Activated naive CD4-positive, alpha-beta T cell treated with anti-CD3 and anti-CD28 coated beads, Interleukin-2, amount 50 U/mL, for 72 hours (primary cell): ENCODE results near the gene SRGAP2B. TPM values are rescaled to one million over a fixed set of nuclear protein-coding genes. Genes with fewer than 3 reads are reported as not detected.
"Not testable (repeated sequence)": the region's sequence is repeated elsewhere in the genome, so short reads cannot be mapped to it uniquely, and the experiment has no call there.

Experiments
- ATAC-seq, 2 donors: fragments of 150-1000 bp; cut with Tn5 transposase; 2 replicates each; pipeline ENCODE4 v1.10.0; 2021; ENCODE audit warnings: mild to moderate bottlenecking in 2 of 2, moderate library complexity in 2 of 2
- DNase-seq, 2 donors: peaks; one replicate each; pipeline ENCODE4 v3.0.0; 2021 to 2022; ENCODE audit warnings: low spot score in 2 of 2
- H3K27ac Mint-ChIP-seq, 2 donors: one replicate each; pipeline ENCODE4 v1.8.0; 2022; ENCODE audit warnings: mild to moderate bottlenecking in 2 of 2, mixed read lengths in 2 of 2
- H3K36me3 Mint-ChIP-seq, 2 donors: one replicate each; pipeline ENCODE4 v1.8.0; 2022; ENCODE audit warnings: mixed read lengths in 2 of 2
- H3K9me3 Mint-ChIP-seq, 2 donors: one replicate each; pipeline ENCODE4 v1.8.0; 2022; ENCODE audit warnings: mixed read lengths in 2 of 2
- total RNA-seq, 2 donors: library from RNA; stranded (reverse); gene quantifications; one replicate each; pipeline ENCODE4 v1.2.3, GENCODE V29; 2022

Gene SRGAP2B
- total RNA-seq, 2 donors from 2014 or later, result 24.4 to 50.1 TPM

DNA sequence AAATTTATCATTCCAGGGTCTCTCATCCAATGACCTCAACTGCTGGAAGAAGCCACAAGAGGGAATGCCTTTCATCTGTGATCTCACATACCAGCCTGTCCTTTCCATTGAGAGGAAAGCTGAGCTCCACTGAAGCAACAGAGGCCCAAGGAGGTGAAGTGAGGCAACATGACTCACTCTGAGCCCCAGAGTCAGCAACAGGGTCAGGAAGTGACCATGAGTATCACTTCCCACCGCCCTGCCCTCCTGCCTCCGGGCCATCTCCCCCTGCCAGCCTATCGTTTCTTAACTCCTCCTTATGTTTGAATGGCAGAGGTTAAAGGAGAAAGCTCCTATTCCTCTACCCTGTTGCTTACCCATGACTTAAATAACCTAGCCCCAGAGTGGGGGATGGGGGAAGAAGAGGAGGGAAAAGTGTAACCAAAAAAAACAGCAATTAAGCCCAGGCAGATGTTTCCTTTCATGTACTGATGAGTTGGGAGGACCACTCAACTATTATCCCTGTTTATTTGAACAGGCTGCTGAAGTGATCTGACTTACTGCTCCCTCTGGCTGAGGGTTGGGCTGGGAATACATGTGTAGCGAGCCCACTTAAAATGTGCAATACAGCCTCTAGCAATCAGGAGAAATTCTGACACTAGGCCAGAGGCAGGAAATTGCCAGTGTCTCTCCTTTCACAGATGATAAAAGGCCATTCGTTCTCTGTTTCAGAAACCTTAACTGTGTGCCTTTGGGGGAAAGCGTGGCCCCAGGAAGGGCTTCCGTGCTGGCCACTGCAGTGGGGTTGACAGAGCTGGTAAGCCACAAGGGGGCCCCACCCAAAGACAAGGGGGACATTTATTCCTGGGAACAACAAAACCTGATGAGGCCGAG, 177.7 kb downstream of the SRGAP2B start:
- not testable (repeated sequence) for H3K9me3 Mint-ChIP-seq, H3K27ac Mint-ChIP-seq
- peak; percentile 61 to 89 for ATAC-seq

DNA sequence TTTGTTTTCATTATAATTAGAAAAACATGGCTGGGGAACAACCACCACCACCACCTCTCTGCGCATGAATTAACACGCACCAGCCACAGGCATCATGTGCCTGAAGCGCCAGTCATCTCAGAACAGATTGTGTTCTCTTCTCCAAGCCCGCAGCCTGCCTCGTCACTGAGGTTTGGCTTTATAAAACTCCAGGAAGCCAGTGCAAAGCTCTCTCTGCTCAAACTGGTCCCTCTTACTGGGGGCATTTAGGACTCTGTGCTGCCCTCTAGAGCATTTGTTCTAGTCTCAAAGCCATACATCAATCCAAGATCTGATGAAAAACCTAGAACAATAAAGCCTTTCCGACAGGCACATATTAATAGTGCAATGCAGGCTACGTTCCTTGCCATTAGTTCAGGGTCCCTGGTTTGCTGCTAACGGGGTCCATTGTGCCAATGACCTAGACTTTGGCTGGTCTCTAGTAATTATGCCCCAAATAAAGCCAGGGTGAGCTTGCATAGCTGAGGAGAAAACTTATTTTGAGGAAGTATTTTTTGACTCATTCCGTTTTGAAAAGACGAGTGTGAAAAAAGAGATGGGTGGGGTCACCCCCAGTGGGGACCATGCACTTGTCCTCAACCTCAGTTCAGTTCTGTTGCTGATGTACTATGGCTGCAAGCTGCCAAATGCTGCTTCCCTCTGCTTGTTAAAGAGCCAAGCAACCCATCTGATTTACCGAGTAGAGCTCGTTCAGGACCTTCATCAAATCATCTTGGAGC, 181.0 kb downstream of the SRGAP2B start:
- not testable (repeated sequence) for H3K9me3 Mint-ChIP-seq, H3K36me3 Mint-ChIP-seq, DNase-seq, H3K27ac Mint-ChIP-seq
- ATAC-seq, result peak; percentile 58 to 87

More for the DNA sequence above, 177.7 kb downstream of the SRGAP2B start:
- DNase-seq, H3K36me3 Mint-ChIP-seq: not testable (repeated sequence)

DNA sequence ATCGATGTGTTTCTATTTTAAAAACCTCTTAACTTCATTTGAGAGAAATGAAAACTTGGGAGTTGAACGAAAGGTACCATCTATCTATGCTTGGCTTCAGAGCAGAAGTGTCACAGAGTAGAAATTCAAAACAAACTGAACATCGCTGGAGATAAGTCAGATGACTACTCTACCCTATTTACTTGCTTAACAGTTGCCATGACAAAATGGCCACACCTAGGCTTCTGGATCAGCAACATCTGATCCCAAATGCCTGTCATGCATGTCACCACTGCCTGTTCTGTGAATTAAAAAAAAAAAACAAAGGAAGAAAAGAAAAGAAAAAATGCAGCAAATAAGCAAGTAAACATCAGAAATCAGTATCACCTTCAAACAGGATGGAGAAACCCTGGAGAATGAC, 181.7 kb downstream of the SRGAP2B start:
- H3K9me3 Mint-ChIP-seq, H3K27ac Mint-ChIP-seq, DNase-seq, H3K36me3 Mint-ChIP-seq, ATAC-seq: not testable (repeated sequence)

DNA sequence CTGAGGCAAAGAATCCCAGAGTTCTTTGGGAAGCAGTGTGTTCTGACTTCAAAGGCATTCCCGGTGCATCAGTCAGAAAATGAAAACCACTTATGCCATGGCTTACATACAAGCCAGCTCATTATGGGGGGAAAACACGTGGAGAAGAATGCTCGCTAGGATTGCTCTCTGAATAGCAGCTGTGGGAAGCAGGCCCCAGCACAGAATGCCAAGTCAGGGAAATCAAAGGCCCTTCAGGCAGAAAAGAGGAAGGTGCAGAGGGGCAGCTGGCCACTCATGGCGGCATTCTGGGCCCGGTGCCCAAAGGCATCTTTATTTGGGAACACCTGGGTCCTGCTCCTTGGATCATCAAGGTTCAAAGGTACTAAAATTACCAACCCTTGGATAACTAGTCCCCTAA, 184.4 kb downstream of the SRGAP2B start:
- DNase-seq, ATAC-seq, H3K36me3 Mint-ChIP-seq, H3K27ac Mint-ChIP-seq, H3K9me3 Mint-ChIP-seq: not testable (repeated sequence)

DNA sequence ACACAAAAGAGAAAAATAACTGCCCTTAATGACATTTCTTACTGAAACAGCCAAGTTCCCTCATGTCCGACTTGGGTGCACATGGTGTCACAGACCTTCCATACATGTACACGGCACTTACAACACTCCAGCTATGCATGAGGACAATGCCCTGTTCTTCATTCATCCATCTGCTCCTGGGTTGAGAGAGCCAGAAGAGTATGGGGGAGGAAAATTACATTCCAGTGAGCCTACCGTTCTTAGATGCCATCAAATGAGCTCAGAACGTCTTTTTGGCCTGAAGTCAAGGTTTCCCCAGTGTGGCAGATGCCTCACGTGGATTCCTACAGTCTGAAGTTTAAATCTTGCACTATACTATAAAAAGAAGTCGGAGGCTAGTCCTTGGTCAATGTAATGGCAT, 194.3 kb downstream of the SRGAP2B start:
- not testable (repeated sequence) for ATAC-seq, H3K9me3 Mint-ChIP-seq, H3K27ac Mint-ChIP-seq, DNase-seq, H3K36me3 Mint-ChIP-seq

GRCh38 chr1:144894454-144895201, 200.5 kb downstream of the SRGAP2B start:
- not testable (repeated sequence) for ATAC-seq, H3K9me3 Mint-ChIP-seq, DNase-seq, H3K36me3 Mint-ChIP-seq, H3K27ac Mint-ChIP-seq

GRCh38 chr1:144893710-144894438, 201.3 kb downstream of the SRGAP2B start:
- not testable (repeated sequence) for H3K36me3 Mint-ChIP-seq, H3K27ac Mint-ChIP-seq, H3K9me3 Mint-ChIP-seq, DNase-seq, ATAC-seq

- not testable (repeated sequence) for H3K27ac Mint-ChIP-seq, ATAC-seq, DNase-seq, H3K36me3 Mint-ChIP-seq, H3K9me3 Mint-ChIP-seq
Observed at GRCh38 chr1:144893062-144893461, 202.1 kb downstream of the SRGAP2B start.

- not testable (repeated sequence) for DNase-seq, H3K9me3 Mint-ChIP-seq, H3K27ac Mint-ChIP-seq, H3K36me3 Mint-ChIP-seq
- peak; percentile 75 to 78 for ATAC-seq
Observed at GRCh38 chr1:144889450-144890115, 205.5 kb downstream of the SRGAP2B start.

DNA sequence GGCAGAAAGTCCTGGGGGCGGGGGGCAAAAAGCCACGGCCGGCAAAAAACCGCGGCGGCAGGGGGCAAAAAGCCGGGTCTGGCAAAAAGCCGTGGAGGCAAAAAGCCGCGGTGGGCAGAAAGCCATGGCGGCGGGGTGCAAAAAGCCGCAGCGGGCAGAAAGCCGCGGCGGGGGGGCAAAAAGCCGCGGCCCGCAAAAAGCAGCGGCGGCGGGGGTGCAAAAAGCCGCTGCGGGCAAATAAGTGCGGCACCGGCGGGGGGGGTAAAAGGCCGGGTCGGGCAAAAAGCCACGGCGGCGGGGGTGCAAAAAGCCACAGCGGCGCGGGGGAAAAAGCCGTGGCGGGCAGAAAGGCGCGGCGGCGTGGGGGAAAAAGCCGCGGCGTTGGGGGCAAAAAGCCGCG, 212.1 kb downstream of the SRGAP2B start:
- not testable (repeated sequence) for H3K36me3 Mint-ChIP-seq, ATAC-seq, H3K9me3 Mint-ChIP-seq, DNase-seq, H3K27ac Mint-ChIP-seq

GRCh38 chr1:144882343-144882742, 212.8 kb downstream of the SRGAP2B start:
- not testable (repeated sequence) for H3K36me3 Mint-ChIP-seq, ATAC-seq, H3K27ac Mint-ChIP-seq, DNase-seq, H3K9me3 Mint-ChIP-seq

DNA sequence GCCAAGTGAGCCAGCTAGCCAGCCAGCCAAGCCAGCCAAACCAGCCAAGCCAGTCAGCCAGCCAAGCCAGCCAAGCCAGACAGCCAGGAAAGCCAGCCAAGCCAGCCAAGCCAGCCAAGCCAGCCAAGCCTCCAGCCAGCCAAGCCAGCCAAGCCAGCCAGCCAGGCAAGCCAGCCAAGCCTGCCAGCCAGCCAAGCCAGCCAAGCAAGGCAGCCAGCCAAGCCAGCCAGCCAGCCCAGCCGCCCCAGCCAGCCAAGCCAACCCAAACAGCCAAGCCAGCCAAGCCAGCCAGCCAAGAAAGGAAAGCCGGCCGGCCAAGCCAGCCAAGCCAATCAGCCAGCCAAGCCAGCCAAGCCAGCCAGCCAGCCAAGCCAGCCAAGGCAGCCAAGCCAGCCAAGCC, 236.5 kb downstream of the SRGAP2B start:
- not testable (repeated sequence) for H3K27ac Mint-ChIP-seq, H3K9me3 Mint-ChIP-seq, H3K36me3 Mint-ChIP-seq, ATAC-seq
- peak in 1 of 2 donors; percentile 1 for DNase-seq

Other genes with a start within 250 kb of the SRGAP2B start
- gene FAM72D, start 646 bp upstream of the SRGAP2B start, total RNA-seq, result 10 to 100 TPM; 18.1 to 32.4 TPM
- gene PPIAL4D, start 146.8 kb upstream of the SRGAP2B start, total RNA-seq, result not detected